GM20000 (cell line): ENCODE measurements around the gene MORN1.

ENCODE experiments used
- DNase-seq: peaks from one replicate; pipeline ENCODE4 v3.0.0; 2012; ENCODE audit warnings: low spot score
- CTCF ChIP-seq: IDR thresholded peaks from 2 replicates; pipeline ENCODE4 v1.5.1; 2012; ENCODE audit warnings: mild to moderate bottlenecking, control low read depth; ENCODE audit errors: extremely low read depth, missing control alignments

The MORN1 gene

GRCh38 chr1:2284932-2285331, 106.4 kb downstream of the MORN1 start:
- no peak for TF ChIP-seq CTCF

GRCh38 chr1:2283991-2284895, 107.1 kb downstream of the MORN1 start:
- DNase-seq, result no peak
- no peak for TF ChIP-seq CTCF

More at GRCh38 chr1:2284932-2285331, 106.4 kb downstream of the MORN1 start:
- no peak for DNase-seq

- TF ChIP-seq CTCF, result no peak
- no peak for DNase-seq
Observed at GRCh38 chr1:2283371-2283990, 107.9 kb downstream of the MORN1 start.

- no peak for TF ChIP-seq CTCF
- no peak for DNase-seq
Observed at GRCh38 chr1:2282556-2283270, 108.6 kb downstream of the MORN1 start.

GRCh38 chr1:2279817-2280216, 111.5 kb downstream of the MORN1 start:
- no peak for TF ChIP-seq CTCF
- DNase-seq, result no peak

DNA sequence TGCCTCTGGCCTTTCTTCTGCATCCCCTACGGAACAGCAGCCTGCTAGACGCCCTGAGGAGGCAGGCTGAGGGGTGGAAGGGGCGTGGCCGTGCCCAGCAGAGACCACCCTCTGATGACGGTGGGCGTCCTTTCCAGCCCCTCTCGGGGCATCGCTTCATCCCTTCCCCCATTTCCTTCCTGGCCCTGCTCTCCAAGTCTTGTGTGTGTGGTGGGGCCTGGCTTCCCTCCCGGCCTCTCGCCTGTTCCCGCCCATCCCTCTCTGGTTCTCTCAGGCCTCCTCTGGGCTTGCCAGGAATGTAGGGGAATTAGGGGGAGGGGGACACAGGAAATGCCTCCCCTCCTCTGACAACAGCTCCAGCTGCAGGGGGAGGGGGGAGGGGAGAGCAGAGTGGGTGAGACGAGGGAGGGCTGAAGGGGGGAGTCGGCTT, 112.1 kb downstream of the MORN1 start:
- no peak for DNase-seq
- TF ChIP-seq CTCF, result no peak

DNA sequence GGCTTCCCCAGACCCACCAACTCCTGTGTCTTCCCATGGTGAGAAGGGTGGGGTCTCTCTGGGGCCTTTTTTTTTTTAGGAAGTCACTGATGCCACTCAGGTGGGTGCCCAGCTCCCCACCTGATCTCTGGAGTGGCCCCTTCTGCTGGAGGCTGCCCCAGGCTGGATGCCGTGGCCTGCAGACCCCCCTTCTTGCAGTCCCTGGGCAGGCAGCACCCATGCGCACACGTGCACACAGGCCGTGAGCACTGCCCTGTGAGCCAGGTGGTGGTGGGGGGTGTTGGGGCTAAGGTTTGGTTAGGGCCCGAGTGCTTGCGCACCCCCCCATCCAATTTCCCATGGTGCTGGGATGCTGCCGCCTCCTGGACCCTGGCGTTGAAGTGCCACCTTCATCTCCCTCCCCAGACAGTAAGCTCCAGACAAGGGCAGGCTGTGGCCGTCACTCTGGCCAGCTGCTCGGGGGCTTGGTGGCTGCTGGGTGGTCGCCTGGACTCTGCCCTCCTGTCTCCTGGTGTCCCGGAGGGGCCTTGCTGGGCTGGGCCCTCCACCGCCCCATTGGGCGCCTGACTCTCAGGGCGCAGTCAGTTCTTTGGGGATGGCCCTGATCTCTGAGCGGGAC, 112.7 kb downstream of the MORN1 start:
- DNase-seq, result no peak
- no peak for TF ChIP-seq CTCF
